GM19452 (cell line): ENCODE measurements around the gene LIPJ.

Source experiments
- ATAC-seq: cut with Tn5 transposase; IDR thresholded peaks from one replicate; pipeline ENCODE4 v1.9.1; 2021; ENCODE audit not compliant: unreplicated experiment

LIPJ gene

GRCh38 chr10:88586462-88586861, at the start of gene LIPJ:
Gene LIPJ, plus strand, starts transcription at chr10:88586762. Its CDS starts 3,926 bp downstream, at chr10:88590688.
- ATAC-seq, result no peak

DNA sequence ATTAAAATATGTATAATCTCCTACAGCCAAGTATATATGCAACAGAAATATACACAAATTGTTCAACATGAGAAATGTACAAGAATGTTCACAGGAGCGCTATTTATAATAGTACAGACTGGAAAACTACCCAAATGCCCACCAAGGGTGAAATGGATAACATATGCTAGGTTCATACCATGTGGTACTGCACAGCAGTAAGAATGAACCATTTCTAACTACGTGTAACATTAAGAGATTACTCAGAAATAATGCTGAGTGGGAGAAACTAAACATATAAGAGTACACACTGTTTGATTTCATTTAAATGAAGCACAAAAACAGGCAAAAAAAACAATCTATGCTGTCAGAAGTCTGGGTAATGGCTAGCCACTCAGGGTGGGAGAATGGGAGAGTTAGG, 49.2 kb upstream of the LIPJ start:
- ATAC-seq, result no peak

GRCh38 chr10:88538048-88538447, 48.5 kb upstream of the LIPJ start:
- no peak for ATAC-seq

- ATAC-seq, result no peak
These were observed 46.2 kb upstream of the LIPJ start for GRCh38 chr10:88540351-88540750.

- no peak for ATAC-seq
These were observed 45.4 kb upstream of the LIPJ start for GRCh38 chr10:88541116-88541626.

- ATAC-seq, result no peak
These were observed 44.0 kb upstream of the LIPJ start for GRCh38 chr10:88542522-88542921.

DNA sequence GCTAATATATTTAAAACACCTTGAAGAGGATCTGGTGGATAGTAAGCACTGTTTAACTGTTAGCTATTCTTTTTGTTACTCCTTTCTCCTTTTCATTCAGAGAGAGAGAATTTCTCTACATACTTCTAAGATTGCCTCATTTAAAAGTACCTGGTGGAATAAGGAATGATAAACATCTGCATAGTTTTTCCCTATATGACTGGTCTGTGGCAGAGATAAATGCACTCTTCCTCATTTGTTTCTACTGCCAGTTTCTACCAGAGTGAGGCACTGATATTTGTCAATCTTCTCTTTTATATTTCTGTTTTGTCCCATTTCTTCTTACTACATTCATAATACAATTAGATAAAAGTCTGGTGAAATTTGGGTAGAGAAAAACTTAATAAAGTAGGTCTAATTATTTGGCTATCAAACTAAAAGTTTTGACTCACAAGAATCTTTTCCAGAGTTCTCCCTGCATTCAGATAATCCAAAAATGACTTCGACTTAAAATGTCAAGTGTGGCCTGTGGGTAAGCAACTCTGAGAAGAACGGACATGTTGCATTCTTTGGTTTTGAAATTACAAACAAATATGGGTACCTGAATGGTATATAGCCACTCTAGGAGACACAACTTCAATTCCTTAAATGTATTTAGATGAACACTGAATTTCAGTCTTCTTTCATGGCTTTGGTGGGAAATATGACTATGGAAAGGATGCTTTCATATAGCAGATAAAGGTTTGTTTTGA, 42.3 kb upstream of the LIPJ start:
- ATAC-seq, result no peak

GRCh38 chr10:88545359-88545758, 41.2 kb upstream of the LIPJ start:
- ATAC-seq, result no peak

GRCh38 chr10:88546497-88546896, 40.1 kb upstream of the LIPJ start:
- no peak for ATAC-seq

- ATAC-seq, result no peak
These were observed 35.3 kb upstream of the LIPJ start for GRCh38 chr10:88551246-88551645.

DNA sequence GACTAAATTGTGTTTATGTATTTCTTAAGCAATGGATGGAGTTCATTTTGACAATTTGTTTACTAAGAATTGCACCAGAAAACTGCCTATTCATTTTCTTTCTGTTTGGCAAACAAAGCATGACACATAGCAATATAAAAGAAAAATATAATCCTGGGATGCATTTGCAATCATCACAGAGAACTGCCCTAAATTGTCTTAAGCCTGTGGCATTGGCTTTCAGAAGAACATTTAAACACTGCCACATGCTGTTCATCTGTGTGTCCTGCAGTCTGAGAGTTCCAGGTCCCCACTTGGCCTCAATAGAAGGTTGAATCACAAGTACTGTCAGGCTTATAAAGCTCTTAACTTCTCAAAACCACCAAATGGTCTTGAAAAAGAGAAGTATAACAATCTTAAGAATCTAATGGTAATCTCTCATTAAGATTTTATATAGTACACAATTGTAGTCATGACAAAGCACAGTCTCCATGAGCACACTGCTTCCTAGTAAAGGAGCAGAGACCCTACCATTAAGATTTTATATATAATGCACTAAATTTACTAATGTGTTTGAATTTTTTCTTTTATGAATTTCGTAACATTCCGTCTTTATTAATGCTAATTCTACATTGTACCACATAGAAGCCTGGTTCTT, 33.3 kb upstream of the LIPJ start:
- ATAC-seq, result no peak

- ATAC-seq, result no peak
These were observed 31.2 kb upstream of the LIPJ start for GRCh38 chr10:88555190-88555908.

DNA sequence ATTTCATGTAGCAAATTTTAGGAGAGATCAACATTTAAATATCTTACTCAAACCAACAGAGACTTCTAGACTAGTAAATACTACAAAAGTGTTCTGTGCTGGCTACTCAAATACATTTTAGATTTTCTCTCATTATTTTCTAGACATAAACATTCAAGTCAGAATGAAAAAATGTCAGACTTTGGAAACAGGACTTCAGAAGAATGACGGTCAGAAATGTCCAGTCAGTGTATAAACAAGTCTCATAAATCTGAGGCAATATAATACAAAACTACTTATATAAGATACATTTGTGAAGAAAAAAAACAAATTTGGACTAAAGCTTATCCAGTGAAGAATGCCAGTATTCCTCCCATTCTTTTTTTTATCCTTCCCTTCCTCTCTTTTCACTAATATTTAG, 29.3 kb upstream of the LIPJ start:
- no peak for ATAC-seq

DNA sequence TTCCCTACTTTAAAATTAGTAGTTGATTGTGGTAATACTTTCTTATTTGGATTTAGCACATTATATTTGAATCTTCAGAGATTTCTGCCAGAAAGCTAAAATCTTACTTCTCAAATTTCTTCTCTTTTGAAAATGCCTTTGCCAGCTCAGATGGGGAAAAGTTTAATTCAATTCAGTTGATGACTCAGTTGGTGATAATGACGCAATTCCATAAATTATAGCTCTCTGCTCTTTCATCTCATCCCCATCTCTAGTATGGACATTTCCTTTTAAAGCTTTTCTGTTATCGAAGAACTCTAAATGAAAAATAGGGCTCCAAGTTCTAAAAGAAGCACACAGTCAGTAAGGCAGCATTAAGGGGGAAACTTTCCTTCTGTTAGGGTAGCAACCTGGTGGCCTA, 28.9 kb upstream of the LIPJ start:
- ATAC-seq, result no peak

GRCh38 chr10:88562152-88562551, 24.4 kb upstream of the LIPJ start:
- ATAC-seq, result no peak

DNA sequence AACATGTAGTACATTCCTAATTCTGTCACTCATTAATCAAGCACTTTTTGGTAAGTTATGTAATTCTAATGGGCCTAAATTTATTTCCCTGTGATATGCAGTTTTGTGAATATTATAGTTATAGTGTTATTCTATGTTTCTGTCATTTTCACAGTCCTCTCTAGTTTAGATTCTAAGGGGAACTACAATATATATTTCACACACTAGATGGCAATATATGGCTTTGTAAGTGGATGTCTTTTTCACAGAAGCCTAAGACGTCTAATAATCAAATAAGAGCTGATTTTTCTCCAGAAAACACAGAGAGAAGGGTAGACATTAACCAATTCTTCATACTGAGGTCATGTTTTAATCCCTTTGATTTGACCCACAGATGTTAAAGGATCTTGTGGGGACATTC, 21.5 kb upstream of the LIPJ start:
- ATAC-seq, result no peak

- ATAC-seq, result peak; percentile 7
These were observed 4.2 kb upstream of the LIPJ start for GRCh38 chr10:88582411-88582805.

- peak; percentile 83 for ATAC-seq
These were observed 3.6 kb upstream of the LIPJ start, which contains the start of gene RNLS for GRCh38 chr10:88582806-88583583. Gene RNLS, minus strand, starts transcription at chr10:88583318.

- ATAC-seq, result no peak
These were observed 3.0 kb upstream of the LIPJ start for GRCh38 chr10:88583584-88583957.

DNA sequence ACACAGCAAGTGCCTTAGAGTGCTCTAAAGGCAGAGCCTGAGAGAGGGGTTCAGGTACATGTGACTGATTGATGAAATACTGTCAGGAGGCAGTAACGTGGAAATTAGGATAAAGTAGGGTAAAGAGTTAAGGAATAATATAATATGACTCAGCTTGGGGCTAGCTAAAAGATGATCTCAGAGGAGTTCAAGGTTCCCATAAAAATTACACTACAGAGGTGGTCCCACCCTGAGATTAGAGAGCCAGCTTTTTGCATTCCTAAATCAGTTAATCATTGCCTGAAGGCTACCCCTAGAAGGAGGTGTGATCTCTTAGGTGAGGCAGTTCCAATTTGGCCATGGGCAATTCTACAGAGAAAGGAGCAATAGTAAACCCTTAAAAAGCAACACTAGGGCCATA, 5.8 kb downstream of the LIPJ start:
- no peak for ATAC-seq

- ATAC-seq, result no peak
These were observed 6.3 kb downstream of the LIPJ start for GRCh38 chr10:88592906-88593305.
